GM23248 (cell line): ENCODE measurements around the gene FGGY.

Source experiments
- EZH2 ChIP-seq: fragments of 200-600 bp; sonication (generic); IDR thresholded peaks from 2 replicates; pipeline ENCODE4 v1.6.1; 2018; ENCODE audit warnings: antibody characterized with exemption, mild to moderate bottlenecking; ENCODE audit not compliant: insufficient read depth, poor library complexity, severe bottlenecking
- EZH2phosphoT487 ChIP-seq: fragments of 200-600 bp; sonication (generic); IDR thresholded peaks from 2 replicates; pipeline ENCODE4 v1.6.1; 2018; ENCODE audit warnings: antibody characterized with exemption, moderate library complexity, mild to moderate bottlenecking, low read depth; ENCODE audit not compliant: insufficient read depth

GRCh38 chr1:59557549-59557885, 260.6 kb downstream of the FGGY start:
- no peak for TF ChIP-seq EZH2
- no peak for TF ChIP-seq EZH2phosphoT487
